ENCODE results near the gene CHST8.

DNA sequence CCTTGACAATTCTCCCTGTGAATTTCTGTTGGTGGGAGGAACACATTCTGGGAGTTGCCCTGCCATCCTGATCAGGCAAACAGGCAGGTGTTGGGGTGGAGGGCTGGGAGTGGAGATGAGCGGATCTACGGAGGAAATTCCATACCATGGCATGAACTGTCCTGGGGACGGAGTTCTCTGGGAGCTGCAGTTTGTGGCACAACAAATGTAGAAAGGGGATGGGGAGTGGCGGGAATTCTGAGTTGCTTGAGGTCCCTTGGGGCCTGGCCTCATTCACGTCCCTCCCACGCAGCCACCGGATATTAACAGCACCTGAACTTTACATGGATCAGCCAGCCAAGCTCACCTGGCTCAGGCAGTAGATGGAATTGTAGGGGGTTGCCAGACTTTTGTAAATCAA lies 70.0 kb downstream of the CHST8 start:
- TF ChIP-seq HMG20B (CRISPR knock-in tag; conservative IDR thresholded peaks at IDR 0.05) (no peak), SMC3 (IDR thresholded peaks at IDR 0.05; ENCODE audit: low read length) (no peak), ZFX (CRISPR knock-in tag; IDR thresholded peaks at IDR 0.05; ENCODE audit: low read depth) (no peak), POLR2AphosphoS5 (IDR thresholded peaks at IDR 0.05; ENCODE audit: low read depth, low read length) (no peak), ZNF274 (CRISPR knock-in tag; IDR thresholded peaks at IDR 0.05) (no peak), EZH2 (conservative IDR thresholded peaks at IDR 0.05; ENCODE audit: low read depth, low read length) (no peak)
- TF ChIP-seq, protein P1, sequence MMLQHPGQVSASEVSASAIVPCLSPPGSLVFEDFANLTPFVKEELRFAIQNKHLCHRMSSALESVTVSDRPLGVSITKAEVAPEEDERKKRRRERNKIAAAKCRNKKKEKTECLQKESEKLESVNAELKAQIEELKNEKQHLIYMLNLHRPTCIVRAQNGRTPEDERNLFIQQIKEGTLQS (CRISPR knock-in tag; IDR thresholded peaks at IDR 0.05): no peak
- TF ChIP-seq, protein P2, sequence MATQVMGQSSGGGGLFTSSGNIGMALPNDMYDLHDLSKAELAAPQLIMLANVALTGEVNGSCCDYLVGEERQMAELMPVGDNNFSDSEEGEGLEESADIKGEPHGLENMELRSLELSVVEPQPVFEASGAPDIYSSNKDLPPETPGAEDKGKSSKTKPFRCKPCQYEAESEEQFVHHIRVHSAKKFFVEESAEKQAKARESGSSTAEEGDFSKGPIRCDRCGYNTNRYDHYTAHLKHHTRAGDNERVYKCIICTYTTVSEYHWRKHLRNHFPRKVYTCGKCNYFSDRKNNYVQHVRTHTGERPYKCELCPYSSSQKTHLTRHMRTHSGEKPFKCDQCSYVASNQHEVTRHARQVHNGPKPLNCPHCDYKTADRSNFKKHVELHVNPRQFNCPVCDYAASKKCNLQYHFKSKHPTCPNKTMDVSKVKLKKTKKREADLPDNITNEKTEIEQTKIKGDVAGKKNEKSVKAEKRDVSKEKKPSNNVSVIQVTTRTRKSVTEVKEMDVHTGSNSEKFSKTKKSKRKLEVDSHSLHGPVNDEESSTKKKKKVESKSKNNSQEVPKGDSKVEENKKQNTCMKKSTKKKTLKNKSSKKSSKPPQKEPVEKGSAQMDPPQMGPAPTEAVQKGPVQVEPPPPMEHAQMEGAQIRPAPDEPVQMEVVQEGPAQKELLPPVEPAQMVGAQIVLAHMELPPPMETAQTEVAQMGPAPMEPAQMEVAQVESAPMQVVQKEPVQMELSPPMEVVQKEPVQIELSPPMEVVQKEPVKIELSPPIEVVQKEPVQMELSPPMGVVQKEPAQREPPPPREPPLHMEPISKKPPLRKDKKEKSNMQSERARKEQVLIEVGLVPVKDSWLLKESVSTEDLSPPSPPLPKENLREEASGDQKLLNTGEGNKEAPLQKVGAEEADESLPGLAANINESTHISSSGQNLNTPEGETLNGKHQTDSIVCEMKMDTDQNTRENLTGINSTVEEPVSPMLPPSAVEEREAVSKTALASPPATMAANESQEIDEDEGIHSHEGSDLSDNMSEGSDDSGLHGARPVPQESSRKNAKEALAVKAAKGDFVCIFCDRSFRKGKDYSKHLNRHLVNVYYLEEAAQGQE (IDR thresholded peaks at IDR 0.05; ENCODE audit: borderline replicate concordance in 1 of 2, low read depth in 1 of 2, low read length in 2 of 2): no peak
- TF ChIP-seq, protein P3, sequence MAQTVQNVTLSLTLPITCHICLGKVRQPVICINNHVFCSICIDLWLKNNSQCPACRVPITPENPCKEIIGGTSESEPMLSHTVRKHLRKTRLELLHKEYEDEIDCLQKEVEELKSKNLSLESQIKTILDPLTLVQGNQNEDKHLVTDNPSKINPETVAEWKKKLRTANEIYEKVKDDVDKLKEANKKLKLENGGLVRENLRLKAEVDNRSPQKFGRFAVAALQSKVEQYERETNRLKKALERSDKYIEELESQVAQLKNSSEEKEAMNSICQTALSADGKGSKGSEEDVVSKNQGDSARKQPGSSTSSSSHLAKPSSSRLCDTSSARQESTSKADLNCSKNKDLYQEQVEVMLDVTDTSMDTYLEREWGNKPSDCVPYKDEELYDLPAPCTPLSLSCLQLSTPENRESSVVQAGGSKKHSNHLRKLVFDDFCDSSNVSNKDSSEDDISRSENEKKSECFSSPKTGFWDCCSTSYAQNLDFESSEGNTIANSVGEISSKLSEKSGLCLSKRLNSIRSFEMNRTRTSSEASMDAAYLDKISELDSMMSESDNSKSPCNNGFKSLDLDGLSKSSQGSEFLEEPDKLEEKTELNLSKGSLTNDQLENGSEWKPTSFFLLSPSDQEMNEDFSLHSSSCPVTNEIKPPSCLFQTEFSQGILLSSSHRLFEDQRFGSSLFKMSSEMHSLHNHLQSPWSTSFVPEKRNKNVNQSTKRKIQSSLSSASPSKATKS (CRISPR knock-in tag; IDR thresholded peaks at IDR 0.05): no peak
- TF ChIP-seq, protein P4, sequence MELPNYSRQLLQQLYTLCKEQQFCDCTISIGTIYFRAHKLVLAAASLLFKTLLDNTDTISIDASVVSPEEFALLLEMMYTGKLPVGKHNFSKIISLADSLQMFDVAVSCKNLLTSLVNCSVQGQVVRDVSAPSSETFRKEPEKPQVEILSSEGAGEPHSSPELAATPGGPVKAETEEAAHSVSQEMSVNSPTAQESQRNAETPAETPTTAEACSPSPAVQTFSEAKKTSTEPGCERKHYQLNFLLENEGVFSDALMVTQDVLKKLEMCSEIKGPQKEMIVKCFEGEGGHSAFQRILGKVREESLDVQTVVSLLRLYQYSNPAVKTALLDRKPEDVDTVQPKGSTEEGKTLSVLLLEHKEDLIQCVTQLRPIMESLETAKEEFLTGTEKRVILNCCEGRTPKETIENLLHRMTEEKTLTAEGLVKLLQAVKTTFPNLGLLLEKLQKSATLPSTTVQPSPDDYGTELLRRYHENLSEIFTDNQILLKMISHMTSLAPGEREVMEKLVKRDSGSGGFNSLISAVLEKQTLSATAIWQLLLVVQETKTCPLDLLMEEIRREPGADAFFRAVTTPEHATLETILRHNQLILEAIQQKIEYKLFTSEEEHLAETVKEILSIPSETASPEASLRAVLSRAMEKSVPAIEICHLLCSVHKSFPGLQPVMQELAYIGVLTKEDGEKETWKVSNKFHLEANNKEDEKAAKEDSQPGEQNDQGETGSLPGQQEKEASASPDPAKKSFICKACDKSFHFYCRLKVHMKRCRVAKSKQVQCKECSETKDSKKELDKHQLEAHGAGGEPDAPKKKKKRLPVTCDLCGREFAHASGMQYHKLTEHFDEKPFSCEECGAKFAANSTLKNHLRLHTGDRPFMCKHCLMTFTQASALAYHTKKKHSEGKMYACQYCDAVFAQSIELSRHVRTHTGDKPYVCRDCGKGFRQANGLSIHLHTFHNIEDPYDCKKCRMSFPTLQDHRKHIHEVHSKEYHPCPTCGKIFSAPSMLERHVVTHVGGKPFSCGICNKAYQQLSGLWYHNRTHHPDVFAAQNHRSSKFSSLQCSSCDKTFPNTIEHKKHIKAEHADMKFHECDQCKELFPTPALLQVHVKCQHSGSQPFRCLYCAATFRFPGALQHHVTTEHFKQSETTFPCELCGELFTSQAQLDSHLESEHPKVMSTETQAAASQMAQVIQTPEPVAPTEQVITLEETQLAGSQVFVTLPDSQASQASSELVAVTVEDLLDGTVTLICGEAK (IDR thresholded peaks at IDR 0.05): no peak
- TF ChIP-seq, protein P4 (CRISPR knock-in tag; IDR thresholded peaks at IDR 0.05): no peak
- TF ChIP-seq, protein P5, sequence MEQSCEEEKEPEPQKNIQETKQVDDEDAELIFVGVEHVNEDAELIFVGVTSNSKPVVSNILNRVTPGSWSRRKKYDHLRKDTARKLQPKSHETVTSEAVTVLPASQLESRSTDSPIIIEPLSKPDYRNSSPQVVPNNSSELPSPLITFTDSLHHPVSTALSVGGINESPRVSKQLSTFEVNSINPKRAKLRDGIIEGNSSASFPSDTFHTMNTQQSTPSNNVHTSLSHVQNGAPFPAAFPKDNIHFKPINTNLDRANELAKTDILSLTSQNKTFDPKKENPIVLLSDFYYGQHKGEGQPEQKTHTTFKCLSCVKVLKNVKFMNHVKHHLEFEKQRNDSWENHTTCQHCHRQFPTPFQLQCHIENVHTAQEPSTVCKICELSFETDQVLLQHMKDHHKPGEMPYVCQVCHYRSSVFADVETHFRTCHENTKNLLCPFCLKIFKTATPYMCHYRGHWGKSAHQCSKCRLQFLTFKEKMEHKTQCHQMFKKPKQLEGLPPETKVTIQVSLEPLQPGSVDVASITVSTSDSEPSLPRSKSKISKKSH (CRISPR knock-in tag; IDR thresholded peaks at IDR 0.05; ENCODE audit: borderline replicate concordance): no peak

All from HepG2 (cell line).